Activated gamma-delta T cell (primary cell): Measurements from ENCODE around the gene LARP4B.

Experiments
- DNase-seq: peaks from one replicate; lab custom pipeline; 2025; lab: John Stamatoyannopoulos, UW

The LARP4B gene

DNA sequence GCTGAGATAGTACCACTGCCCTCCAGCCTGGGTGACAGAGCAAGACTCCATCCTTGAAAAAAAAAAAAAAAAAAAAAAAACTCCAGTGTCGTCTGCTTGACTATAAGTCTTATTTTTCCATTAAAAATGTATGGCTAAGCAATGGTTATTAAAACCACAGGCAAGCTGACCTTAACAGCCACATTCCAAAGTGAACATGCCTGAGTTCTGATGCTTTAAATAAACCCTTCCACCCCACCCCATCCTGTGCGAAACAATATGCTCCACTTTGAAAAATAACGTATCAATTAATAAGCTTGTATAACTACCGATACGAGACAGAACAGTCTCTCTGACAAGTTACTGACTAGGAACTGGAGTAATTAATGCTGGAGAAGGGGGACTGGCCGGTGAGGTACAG lies 63.7 kb downstream of the LARP4B start:
- DNase-seq, result no peak

DNA sequence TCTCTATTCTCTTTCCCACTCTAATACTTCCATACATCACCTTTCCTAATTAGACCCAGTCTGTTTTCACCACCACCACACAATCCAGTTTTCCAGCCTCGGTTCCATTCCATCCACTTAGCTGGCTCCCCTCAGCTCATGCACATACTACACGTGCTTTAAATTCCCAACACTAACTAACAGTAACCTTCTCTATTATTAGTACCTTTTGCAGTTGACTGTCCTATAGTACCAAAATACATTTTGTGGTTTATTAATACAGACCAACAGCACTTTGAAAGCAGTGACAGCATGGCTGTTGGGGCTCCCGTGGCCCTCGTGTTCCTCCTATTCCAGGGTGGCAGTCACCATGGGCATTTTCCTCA lies 64.9 kb downstream of the LARP4B start:
- DNase-seq, result no peak

DNA sequence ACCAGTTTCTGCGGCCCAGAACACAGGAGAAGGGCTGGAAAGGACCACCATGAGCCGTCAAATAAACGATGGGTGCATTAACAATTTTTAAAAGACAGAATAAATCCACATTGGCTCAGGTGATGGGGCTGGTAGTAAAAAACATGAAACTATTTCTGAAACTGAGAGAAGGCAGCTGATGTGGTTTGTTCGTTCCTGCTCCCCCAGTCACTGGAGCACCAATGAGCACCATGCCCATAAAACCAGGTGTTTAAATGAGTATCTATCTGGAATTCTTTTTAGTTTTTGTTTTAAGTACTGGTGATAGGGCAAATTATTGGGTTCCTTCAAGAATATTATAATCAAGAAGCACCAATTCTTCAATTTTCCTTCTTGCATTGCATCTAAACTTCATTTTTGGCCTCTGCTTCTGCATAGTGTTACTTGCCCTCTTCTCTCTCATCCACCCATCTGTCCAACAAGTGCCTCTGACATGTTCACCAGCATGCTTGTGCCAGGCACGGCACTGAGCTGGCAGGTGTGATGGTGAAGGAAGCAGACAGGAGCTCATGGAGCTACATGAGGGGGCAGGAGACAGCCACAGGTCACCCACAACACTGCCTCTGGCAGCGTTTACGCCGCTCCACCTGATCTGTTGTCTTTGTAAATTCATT lies 65.5 kb downstream of the LARP4B start:
- no peak for DNase-seq

DNA sequence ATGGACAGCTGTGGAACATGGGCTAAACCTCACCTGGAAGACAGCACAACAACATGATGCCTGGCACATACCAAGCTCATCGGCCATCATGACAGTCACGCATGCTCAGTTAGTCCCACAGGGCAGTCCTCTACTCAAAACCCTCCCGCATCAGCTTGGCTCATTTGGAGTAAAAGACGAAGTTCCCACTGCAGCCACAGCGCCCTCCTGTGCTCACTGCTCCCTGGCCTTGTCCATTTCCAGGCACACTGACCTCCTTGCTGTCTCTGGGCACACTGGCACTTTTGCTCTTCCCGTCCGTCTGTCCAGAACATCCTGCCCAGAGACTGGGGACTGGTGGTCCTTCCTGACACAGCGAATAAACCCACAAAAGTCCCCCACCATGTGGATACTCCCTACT lies 66.2 kb downstream of the LARP4B start:
- no peak for DNase-seq

DNA sequence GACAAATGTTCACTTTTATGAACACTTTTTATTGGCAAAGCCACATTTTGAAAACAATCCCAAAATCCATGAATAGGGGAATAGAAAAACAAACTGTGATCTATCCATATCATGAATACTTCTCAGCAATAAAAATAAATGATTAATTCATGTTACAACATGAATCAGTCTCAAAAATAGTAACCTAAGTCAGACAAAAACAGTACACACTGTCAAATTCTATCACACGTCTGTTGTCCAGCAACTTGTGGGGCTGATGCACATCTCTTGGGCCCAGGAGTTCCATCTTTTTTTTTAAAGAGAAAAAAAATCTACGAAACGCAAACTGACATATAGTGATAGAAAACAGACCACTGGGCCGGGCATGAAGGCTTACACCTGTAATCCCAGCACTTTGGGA lies 71.0 kb downstream of the LARP4B start:
- DNase-seq, result no peak

DNA sequence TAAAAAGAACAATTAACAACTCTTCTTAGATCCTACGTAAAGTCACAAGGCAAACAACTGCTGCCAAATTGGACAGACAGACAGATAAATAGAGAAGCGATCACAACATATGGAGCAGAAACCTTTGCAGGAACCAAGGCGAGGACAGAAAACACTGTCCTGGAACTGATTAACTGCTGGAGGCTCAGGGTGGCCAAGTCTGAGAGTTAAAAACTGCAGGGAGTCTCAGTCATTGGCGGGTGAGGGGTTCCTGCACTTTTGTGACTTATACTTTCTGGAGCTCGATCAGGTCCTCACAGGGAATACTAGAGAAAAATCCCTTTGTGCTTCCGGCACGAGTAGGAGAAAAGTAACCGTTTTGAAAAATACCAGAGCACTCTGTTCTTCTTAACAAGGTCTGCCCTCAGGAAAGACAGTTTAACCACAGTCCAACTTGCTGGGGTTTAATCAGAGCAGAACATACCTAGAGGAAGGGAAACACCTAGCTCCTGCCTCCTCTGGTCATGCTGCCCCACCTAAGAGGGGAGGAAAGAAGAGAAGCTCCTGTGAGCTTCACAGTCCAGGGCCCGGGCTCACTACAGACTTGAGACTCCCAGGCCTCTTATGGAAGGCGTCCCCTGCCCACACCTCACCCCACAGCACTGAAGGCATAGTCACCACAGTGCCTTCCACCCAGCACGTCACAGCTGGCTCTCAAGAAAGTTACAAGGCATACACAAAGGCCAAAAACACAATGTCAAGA lies 74.9 kb downstream of the LARP4B start:
- DNase-seq, result no peak

DNA sequence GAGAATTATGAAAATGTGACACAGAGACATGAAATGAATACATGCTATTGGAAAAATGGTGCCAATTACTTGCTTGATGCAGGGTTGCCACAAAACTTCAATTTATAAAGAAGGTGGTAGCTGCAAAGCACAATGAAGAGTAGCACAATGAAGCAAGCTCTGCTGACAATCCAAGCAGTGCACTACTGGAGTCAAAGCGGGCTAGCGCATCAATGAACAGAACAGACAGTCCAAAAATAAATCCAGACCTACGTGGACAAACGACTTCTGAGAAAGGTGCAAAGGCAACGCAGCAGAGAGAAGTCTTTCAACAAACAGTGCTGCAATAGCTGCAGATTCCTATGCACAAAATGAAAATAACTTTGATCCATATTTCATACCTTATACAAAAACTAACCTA lies 75.8 kb downstream of the LARP4B start:
- no peak for DNase-seq

DNA sequence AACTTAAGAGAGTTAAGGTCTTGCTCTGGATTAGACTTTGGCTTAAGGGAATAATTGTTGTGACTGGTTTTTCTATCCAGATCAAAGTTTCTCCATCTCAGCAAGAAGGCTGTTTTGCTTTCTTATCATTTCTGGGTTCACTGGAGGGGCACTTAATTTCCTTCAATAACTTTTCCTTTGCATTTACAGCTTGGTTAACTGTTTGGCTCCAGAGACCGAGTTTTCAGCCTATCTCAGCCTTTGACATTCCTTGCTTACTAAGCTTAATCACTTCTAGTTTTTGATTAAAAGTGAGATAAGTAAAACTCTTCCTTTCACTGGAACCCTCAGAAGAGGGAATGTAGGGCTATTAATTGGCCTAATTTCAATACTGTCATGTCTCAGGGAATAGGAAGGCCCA lies 76.4 kb downstream of the LARP4B start:
- DNase-seq, result no peak

DNA sequence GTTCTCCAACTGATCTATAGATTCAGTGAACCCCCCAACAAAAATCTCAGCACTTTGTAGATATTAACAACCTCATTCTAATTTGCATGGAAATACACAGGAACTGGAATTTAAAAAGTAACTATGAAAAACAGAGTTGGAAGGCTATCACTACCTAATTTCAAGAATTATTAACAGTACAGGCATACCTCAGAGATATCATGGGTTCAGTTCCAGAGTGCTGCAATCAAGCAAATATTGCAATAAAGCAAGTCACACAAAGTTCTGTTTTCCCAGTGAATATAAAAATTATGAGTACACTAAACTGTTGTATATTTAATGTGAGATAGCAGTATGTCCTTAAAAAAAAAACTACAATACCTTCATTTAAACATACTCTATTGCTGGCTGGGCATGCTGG lies 78.5 kb downstream of the LARP4B start:
- no peak for DNase-seq

DNA sequence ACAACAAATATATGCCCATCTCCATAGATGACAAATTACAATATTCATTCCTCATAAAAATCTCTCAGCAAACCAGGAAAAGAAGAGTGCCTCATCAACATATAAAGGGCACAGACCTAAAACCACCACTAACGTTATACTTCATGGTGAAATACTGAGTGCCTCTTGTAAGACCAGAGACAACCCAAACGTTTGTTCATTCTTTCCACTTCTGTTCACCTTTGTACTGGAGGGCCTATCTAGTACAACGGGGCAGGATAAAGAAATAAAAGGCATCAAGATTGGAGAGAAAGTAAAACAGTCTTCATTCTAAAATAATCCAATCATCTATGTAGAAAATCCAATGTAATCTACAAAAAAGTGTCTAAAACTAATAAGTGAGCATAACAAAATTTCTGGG lies 79.1 kb downstream of the LARP4B start:
- no peak for DNase-seq

DNA sequence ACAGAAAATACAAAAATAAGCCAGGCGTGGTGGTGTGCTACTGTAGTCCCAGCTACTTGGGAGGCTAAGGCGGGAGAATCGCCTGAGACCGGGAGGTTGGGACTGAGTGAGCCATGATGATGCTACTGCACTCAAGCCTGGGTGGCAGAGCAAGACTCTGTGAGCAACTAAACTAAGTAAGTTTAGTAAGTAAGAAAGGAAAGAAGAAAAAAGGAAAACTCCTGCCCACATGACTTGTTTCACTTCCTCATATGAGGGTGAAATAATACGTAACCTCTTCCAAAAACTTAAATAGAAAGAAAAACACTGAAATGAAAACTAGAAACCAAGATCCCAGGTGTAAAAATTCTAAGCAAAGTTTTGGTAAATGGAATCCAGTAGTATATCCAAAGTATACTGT lies 79.6 kb downstream of the LARP4B start:
- DNase-seq, result no peak

DNA sequence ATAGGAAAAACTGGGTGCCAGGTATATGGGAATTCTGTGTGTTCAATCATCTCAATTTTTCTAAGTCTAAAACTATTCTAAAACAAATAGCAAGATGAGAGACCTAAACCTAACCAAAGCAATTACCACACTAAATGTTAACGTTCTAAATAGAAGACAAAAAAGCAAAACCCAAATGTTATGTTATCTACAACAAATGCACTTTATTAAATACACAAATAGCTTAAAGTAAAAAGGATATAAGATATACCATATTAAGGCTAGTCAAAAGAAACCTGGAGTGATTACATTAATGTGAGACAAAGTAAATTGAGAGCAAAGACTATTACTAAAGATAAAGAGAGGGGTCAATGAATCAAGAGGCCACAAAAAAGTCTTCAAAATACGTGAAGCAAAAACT lies 81.4 kb downstream of the LARP4B start:
- no peak for DNase-seq

DNA sequence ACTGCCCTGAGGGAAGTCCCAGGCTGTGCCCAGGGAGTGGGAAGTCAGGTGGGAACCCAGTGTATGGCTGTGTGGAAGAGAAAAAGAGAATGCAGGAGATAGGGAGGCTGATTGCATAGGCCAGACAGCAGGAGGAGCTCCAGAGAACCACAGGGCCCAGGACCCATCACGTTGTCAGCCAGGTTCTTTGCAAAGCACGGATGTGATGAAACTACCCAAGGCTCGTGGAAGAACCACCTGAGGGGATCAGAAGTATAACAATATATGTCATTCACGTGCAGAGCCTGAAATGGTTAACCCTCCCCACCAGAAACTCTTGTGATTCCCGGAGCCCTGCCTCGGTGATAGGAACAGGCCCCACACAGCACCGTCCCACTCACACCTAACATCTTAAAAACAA lies 83.6 kb downstream of the LARP4B start:
- DNase-seq, result no peak

DNA sequence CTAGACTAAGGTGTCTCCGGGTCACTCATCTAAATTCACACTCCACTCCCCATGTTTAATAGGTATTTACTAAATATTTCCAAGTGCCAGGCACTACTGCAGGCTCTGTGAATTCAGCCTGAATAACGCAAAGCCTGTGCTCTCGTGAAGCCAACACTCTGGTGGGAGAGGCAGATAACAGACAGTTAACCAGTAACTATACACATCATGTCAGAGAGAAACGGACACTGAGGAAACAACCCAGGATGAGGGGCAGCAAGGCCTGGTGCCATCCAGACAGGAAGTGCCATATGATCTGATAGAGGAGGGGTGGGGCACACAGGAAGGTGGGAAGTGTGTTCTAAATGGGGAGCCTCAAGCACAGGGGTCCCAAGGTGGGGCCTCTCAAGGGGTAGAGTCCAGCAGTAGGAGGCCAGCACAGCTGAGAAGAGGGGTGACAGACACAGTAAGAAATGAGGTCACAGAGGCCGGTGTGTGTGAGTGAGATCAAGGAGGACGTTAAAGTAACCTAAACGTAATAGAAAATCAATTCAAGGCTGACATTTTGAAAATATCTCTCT lies 85.3 kb downstream of the LARP4B start:
- DNase-seq, result no peak

DNA sequence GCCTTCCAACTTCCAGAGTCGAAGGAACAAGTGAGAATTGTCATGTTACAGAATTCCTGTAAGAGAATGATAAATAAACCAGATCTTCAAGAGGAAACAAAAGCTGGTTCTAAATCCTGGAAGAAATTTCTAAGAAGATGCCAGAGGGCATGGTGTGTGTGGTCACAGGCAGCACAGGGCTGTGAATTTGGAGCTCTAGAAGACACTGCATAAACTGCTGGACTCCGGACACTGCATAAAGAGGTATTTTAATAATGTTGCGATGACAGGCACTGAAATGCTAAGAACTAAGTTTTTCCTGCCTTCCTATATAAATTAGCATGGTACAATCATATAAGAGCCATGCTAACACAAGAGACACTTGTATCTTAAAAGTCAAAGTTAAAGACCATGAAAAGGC lies 86.0 kb downstream of the LARP4B start:
- DNase-seq, result no peak

DNA sequence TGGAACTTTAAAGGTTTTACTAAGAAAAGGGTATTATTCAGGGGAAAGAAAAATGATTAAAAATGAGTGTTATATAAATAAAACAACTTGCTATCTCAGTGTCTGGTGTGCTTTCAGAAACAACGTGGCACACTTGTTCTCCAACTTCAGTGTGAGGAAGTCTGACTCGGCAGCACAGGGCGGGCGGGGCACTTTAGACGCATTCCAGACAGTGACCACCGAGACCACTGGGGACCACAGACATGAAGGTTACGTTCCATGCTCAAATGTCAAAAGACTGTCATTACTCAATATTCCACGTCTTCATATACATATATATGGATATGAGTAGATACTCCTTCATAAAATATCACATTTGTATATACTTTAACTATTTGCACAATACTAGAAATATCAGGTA lies 87.0 kb downstream of the LARP4B start:
- no peak for DNase-seq

DNA sequence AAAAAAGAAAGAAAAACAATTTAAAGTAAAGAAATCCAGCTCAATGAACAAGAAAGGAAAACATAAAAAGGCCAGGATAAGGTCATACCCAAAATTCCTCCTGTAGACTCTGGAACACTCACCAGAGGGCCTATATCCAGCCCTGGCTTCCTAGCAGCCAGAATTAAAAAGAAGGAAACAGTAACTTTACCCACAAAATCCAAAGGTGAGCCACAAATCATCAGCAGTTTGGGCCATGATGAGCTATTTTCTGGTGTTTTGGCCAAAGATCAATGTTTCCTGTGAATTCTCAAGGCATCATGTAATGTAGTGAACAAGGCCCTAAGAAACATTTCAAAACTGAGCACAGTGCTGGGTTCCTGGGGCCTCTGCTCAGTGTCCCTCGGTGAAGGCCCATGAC lies 87.8 kb downstream of the LARP4B start:
- DNase-seq, result no peak

DNA sequence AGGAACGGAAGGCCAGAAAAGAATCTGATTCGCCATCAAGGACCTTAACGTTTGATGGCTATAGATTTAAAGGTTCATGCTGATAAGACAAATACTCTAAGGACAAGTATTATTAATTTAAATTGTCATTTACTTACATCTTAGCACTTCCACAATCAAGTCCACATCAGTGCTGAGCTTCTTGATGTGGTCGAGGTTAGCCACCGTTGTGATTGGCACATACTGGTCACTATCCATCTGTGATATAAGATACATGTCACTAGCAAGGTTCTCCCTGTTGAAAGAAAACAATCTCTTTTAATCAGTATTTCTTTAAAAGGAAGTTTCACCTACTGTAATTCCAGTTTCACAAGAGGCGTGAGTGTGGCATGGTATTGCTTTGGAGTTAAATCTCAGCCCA lies 88.7 kb downstream of the LARP4B start:
- DNase-seq, result no peak

DNA sequence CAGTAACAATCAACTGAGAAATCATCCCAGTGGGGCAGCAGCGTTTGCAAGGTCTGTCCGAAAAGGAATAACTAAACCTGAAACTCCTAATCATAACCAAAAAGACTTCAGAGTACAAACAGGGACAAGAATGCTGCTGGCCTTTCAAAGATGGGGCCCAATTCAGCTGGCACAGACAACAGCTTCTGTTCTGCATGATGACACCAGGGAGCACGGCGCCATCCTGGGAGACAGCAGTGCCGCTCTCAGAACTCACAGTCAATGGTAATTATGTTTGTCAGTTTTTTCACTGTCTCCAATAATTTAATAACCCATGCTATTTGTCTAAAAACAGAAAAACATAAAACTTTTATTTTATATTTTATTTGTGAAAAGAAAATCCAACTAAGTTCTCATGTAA lies 90.0 kb downstream of the LARP4B start:
- DNase-seq, result no peak

DNA sequence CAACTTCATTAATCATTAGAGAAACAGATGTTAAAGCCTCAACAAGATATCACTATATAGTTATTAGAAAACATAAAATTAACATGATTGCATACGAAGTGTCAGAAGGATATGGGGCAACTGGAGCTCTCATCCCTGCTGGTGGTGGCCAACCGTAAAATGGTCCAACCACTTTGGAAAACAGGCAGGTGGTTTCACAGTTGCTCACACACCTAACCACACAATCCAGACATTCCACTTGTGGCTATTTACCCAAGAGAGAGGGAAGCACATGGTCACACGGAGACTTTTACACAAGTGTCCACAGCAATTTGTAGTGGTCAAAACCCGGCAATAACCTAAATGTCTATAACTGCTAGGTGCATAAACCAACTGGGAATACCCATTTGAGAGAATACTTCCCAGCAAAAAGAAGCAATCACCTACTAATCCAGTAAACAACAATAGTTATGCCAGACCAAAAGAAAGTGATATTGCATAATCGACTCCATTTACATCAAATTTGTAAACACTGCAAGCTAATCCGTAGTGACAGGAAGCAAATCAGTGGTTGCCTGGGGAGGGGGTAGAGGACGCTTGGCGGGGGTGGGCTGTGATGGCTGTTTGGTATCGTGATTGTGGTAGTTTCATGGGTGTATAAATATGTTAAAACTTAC lies 91.8 kb downstream of the LARP4B start:
- DNase-seq, result no peak

DNA sequence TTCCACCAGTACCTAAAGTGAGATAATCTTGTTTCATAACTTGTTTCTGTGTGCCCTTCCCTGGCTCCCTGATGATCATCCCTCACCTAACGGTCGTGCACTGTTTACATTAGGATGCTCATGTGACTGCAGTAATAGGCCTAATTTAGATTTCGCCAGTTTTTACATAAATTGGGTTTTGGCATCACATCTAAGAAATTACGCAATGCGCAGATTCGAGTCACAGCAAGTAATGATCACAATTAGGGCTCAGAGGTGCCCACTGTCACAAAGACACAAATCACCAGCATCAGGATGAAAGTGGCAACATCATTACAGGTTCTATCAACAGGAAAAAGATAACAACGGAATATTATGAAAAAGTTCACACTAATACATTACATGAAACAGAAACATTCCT lies 94.7 kb downstream of the LARP4B start:
- DNase-seq, result no peak

DNA sequence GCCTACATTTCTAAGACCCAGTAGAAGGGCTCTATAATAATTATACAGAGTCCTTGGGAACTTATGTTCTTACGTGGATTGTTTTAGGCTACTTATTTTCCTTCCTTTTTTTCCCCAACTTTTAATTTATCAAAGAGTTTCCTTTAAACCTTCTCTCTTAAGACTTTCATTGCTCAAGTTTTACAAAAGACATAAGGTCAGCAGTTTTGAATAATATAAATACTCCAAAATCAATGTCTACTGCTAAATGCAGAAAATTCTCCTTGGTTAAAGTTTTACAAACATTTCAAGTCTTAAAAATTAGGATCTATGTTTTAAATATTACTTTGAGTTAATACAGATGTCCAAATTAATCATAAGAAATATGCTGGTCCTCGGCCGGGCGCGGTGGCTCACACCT lies 97.0 kb downstream of the LARP4B start:
- no peak for DNase-seq

DNA sequence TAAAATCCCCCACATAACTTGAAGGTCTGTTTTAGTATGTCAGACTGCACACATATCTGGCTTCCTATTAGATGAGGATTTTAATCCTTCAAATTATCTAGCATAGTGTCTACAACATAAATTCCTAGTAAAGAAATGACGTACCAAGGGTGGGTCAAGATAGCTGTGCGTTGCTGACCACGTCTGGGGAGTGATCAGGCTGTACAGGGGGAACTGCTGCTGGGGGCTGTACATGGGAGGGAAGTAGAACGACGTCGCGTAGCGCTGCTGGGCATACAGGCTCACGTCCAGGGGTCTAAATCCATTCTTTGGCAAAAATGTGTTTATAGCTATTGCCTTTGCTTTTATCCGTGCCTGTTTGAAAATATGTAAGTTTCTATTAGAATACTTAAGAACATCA lies 102.3 kb downstream of the LARP4B start:
- no peak for DNase-seq
